ENCODE results near the gene ZNF827.

- no peak for TF ChIP-seq CTCF (IDR thresholded peaks at IDR 0.05)
- no peak for TF ChIP-seq POLR2A (IDR thresholded peaks at IDR 0.05)
These were observed 221.9 kb downstream of the ZNF827 start for GRCh38 chr4:145716661-145717200.
